GM12878 (cell line): ENCODE data around the gene AP3S1. TPM values are rescaled to one million over a fixed set of nuclear protein-coding genes. Genes with fewer than 3 reads are reported as not detected.
"Not testable (repeated sequence)": the region's sequence is repeated elsewhere in the genome, so short reads cannot be mapped to it uniquely, and the experiment has no call there.

Experiments
- ATAC-seq: fragments of 200-7000 bp; cut with Tn5 transposase; 3 replicates; pipeline ENCODE4 v1.9.1; 2020; ENCODE audit warnings: mild to moderate bottlenecking, moderate library complexity
- BruUV-seq: library from RNA; stranded (reverse); fragments of 400-500 nt; replicated peaks from 2 replicates; lab custom pipeline; 2021; lab: Mats Ljungman, UMichigan
- CTCF ChIA-PET: fragments of 300-600 bp; sonication (Branson Sonifier 250); formaldehyde crosslinking; extraction: SDS; loops from one replicate; lab custom pipeline; 2021; ENCODE audit warnings: inconsistent platforms; lab: Yijun Ruan, JAX
- POLR2A ChIA-PET: fragments of 350-600 bp; formaldehyde crosslinking; extraction: SDS; loops from one replicate; lab custom pipeline; 2021; ENCODE audit warnings: inconsistent platforms; lab: Charles Lee
- RAD21 ChIA-PET: fragments of 300-600 bp; sonication (Branson Sonifier 250); formaldehyde crosslinking; loops from one replicate; lab custom pipeline; 2023; ENCODE audit warnings: antibody characterized with exemption; ENCODE audit not compliant: unreplicated experiment; lab: Charles Lee
- SMC1A ChIA-PET: fragments of 300-600 bp; sonication (Branson Sonifier 250); formaldehyde crosslinking; loops from one replicate; lab custom pipeline; 2023; ENCODE audit not compliant: unreplicated experiment, uncharacterized antibody; lab: Charles Lee
- DNase-seq: peaks from one replicate; pipeline ENCODE4 v3.0.0-alpha.2; 2011; ENCODE audit warnings: low read depth, low spot score
- FAIRE-seq: peaks from 3 replicates; lab custom pipeline; 2011; peaks lifted over from hg19 to GRCh38; lab: Jason Lieb, UNC
- H2AFZ ChIP-seq: 2 replicates; pipeline ENCODE4 v1.6.0; 2011; ENCODE audit warnings: low read depth, low read length, control low read depth; ENCODE audit not compliant: control insufficient read depth
- H3K27ac ChIP-seq: 2 replicates; pipeline ENCODE4 v1.5.1; 2011; ENCODE audit warnings: control low read depth; ENCODE audit not compliant: control insufficient read depth, insufficient read depth
- H3K27me3 ChIP-seq, 2 experiments: replicated peaks in 1 of 2; 2 replicates each; pipeline versions ENCODE4 v1.6.0 to v1.6.1; 2011; ENCODE audit warnings: low read length in 1 of 2; ENCODE audit not compliant: control insufficient read depth in 2 of 2, insufficient read depth in 2 of 2
- H3K36me3 ChIP-seq, 2 experiments: 2 replicates each; pipeline ENCODE4 v1.5.1; 2011; ENCODE audit warnings: low read length in 1 of 2; ENCODE audit not compliant: control insufficient read depth in 2 of 2, insufficient read depth in 2 of 2
- H3K4me1 ChIP-seq: 2 replicates; pipeline ENCODE4 v1.6.1; 2011; ENCODE audit warnings: mild to moderate bottlenecking, low read length, moderate library complexity, mixed read lengths; ENCODE audit not compliant: control insufficient read depth, insufficient read depth
- H3K4me2 ChIP-seq: 2 replicates; pipeline ENCODE4 v1.6.0; 2011; ENCODE audit warnings: control low read depth; ENCODE audit not compliant: control insufficient read depth, insufficient read depth
- H3K4me3 ChIP-seq: fragments of 200-600 bp; sonication (generic); 2 replicates; pipeline ENCODE4 v1.5.1; 2016
- H3K79me2 ChIP-seq: 2 replicates; pipeline ENCODE4 v1.6.0; 2011; ENCODE audit warnings: low read length; ENCODE audit not compliant: control insufficient read depth, insufficient read depth
- H3K9ac ChIP-seq: 2 replicates; pipeline ENCODE4 v1.8.0; 2011; ENCODE audit warnings: low read length, control low read depth, mixed read lengths; ENCODE audit not compliant: control insufficient read depth, insufficient read depth
- H3K9me3 ChIP-seq: replicated peaks from 3 replicates; pipeline ENCODE4 v1.5.1; 2011; ENCODE audit warnings: mild to moderate bottlenecking, low read length; ENCODE audit not compliant: control insufficient read depth, insufficient read depth
- H4K20me1 ChIP-seq: 2 replicates; pipeline ENCODE4 v1.6.0; 2011; ENCODE audit not compliant: control insufficient read depth, insufficient read depth
- ASH2L ChIP-seq: fragments of 300-600, 200-600 bp; sonication (generic); IDR thresholded peaks from 2 replicates; pipeline ENCODE4 v1.6.1; 2017; ENCODE audit warnings: low read depth, mild to moderate bottlenecking, borderline replicate concordance
- DPF2 ChIP-seq: fragments of 450-650 bp; IDR thresholded peaks from 2 replicates; pipeline ENCODE4 v1.6.1; 2017; ENCODE audit warnings: mild to moderate bottlenecking
- EP300 ChIP-seq, 2 experiments: fragments of 150-350 bp in 1 of 2; IDR thresholded peaks; 2 replicates each; pipeline ENCODE4 v1.6.1; 2011 to 2012; ENCODE audit warnings: low read depth in 2 of 2, low read length in 2 of 2, borderline replicate concordance in 1 of 2, improper control_type of control experiment in 1 of 2, inconsistent platforms in 1 of 2; ENCODE audit not compliant: control insufficient read depth in 1 of 2
- ESRRA ChIP-seq: IDR thresholded peaks from 2 replicates; pipeline ENCODE4 v1.6.1; 2012; ENCODE audit warnings: mild to moderate bottlenecking, low read length, improper control_type of control experiment
- FOXM1 ChIP-seq: IDR thresholded peaks from 2 replicates; pipeline ENCODE4 v1.6.1; 2012; ENCODE audit warnings: low read depth, mild to moderate bottlenecking, inconsistent platforms, low read length, moderate library complexity
- GATAD2B ChIP-seq: fragments of 450-650 bp; conservative IDR thresholded peaks from 2 replicates; pipeline ENCODE4 v1.6.1; 2017; ENCODE audit warnings: low read depth, mild to moderate bottlenecking, moderate library complexity
- PML ChIP-seq: IDR thresholded peaks from 2 replicates; pipeline ENCODE4 v1.6.1; 2012; ENCODE audit warnings: low read length, inconsistent platforms
- POLR2A ChIP-seq: IDR thresholded peaks from 2 replicates; pipeline ENCODE4 v1.6.1; 2011; ENCODE audit warnings: low read depth, mild to moderate bottlenecking, low read length
- RB1 ChIP-seq: fragments of 450-650 bp; formaldehyde crosslinking; IDR thresholded peaks from 2 replicates; pipeline ENCODE4 v1.6.1; 2017; ENCODE audit warnings: mild to moderate bottlenecking, borderline replicate concordance
- SMC3 ChIP-seq: IDR thresholded peaks from 2 replicates; pipeline ENCODE4 v1.6.1; 2011; ENCODE audit warnings: low read length, improper control_type of control experiment, borderline replicate concordance
- SP1 ChIP-seq: IDR thresholded peaks from one replicate; pipeline ENCODE4 v1.6.1; 2011; ENCODE audit warnings: low read depth, low read length
- SREBF1 ChIP-seq: IDR thresholded peaks from 2 replicates; pipeline ENCODE4 v1.6.1; 2012; ENCODE audit warnings: mild to moderate bottlenecking, low read length
- SREBF2 ChIP-seq: IDR thresholded peaks from 2 replicates; pipeline ENCODE4 v1.6.1; 2012; ENCODE audit warnings: mild to moderate bottlenecking, low read length
- SUPT20H ChIP-seq: IDR thresholded peaks from 2 replicates; pipeline ENCODE4 v1.6.1; 2011; ENCODE audit warnings: low read depth, mild to moderate bottlenecking, low read length, moderate library complexity, borderline replicate concordance; ENCODE audit not compliant: control insufficient read depth
- TCF3 ChIP-seq: IDR thresholded peaks from 2 replicates; pipeline ENCODE4 v1.6.1; 2012; ENCODE audit warnings: low read depth, mild to moderate bottlenecking, low read length, borderline replicate concordance; ENCODE audit not compliant: insufficient read depth
- ZBED1 ChIP-seq: IDR thresholded peaks from 2 replicates; pipeline ENCODE4 v1.6.1; 2016; ENCODE audit warnings: borderline replicate concordance
- ZNF274 ChIP-seq: IDR thresholded peaks from one replicate; pipeline ENCODE4 v1.8.0; 2011; ENCODE audit not compliant: insufficient read length, insufficient read depth
- ZZZ3 ChIP-seq: IDR thresholded peaks from 2 replicates; pipeline ENCODE4 v1.6.1; 2011; ENCODE audit warnings: low read depth; ENCODE audit not compliant: control insufficient read depth, insufficient read length
- WGBS: methylation state at CpG from one replicate; pipeline ENCODE4 v1.1.6; 2016; ENCODE audit warnings: low lambda C conversion rate; ENCODE audit not compliant: insufficient replicate concordance, insufficient coverage; ENCODE audit errors: missing lambda C conversion rate; 5-methylcytosine and 5-hydroxymethylcytosine counted together
- in situ Hi-C: fragments of 300-500 bp; cut with MboI; formaldehyde crosslinking; loops from 9 replicates; pipeline ENCODE4 v1.14.3; 2018; ENCODE audit warnings: mixed read lengths
- intact Hi-C: fragments of 100-400 bp; cut with micrococcal nuclease; formaldehyde crosslinking; loops from one replicate; pipeline ENCODE4 v1.14.2; 2022; ENCODE audit not compliant: unreplicated experiment
- polyA plus RNA-seq, 11 experiments: library from polyadenylated mRNA; depleted of rRNA in 4 of 11; unstranded in 6 of 11; stranded (reverse) in 5 of 11; fragments of >200 nt; fragmentation: Nextera tagmentation in 4 of 11; fragmentation: Illumina TruSeq in 1 of 11; extraction: Ambion mirVana in 4 of 11; extraction: Trizol in 1 of 11; gene quantifications; 1 replicate in 1 of 11; 2 replicates in 10 of 11; pipeline versions ENCODE4 v1.2.1 to v1.2.3, GENCODE V29; 2011 to 2016; ENCODE audit warnings: inconsistent platforms in 2 of 11, missing spikeins in 2 of 11, low read depth in 1 of 11
- total RNA-seq, 4 experiments: library from RNA; depleted of rRNA in 3 of 4; stranded (reverse); fragments of >200 nt in 3 of 4; fragmentation: Illumina TruSeq in 1 of 4; extraction: Trizol in 1 of 4; gene quantifications; 2 replicates each; pipeline versions ENCODE4 v1.2.1 to v1.2.3, GENCODE V29; 2013 to 2021
- TF ChIP-seq, protein P1 (sequence below): fragments of 450-650 bp; IDR thresholded peaks from 2 replicates; pipeline ENCODE4 v1.6.1; 2017; ENCODE audit warnings: borderline replicate concordance
- TF ChIP-seq, protein P2 (sequence below): fragments of 450-650 bp; IDR thresholded peaks from 2 replicates; pipeline ENCODE4 v1.6.1; 2014; ENCODE audit warnings: mild to moderate bottlenecking

Gene AP3S1
- total and polyA plus RNA-seq, 10 of the 15 experiments (the other 5 are each of a cell fraction or from before 2014, with no cell fraction given): 36.4 to 137 (median 67.5) TPM

DNA sequence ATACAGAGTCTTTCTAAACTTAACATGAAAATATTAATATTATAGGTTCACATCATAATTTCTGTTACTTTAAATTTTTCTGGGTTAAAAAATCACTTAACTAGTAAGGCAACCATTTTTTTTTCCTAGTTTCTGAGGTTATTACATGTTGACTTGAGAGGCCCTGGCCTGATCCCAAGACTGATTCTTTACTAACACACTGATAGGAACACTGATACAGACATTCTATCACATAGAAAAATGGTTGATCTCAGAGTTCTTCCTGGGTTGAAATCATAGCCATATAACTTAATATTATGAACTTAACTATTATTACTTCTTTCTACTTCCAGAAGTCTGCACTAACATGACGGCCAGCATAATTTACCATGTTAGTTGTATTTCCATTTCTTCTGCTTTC is 43.0 kb downstream of the AP3S1 start:
- no peaks in the 10 kb centered on the region; the same call in 2 of the 3 replicates for H3K9me3 ChIP-seq
- no peak overlapping the region for H3K27ac ChIP-seq
- SMC1A ChIA-PET: interaction anchor here (0.8 kb wide), 1 partner anchor 12 kb away, joined by 3 read pairs; no protein-coding TSS in a partner anchor
- DNase-seq: no peak
- no peak overlapping the region for H3K4me2 ChIP-seq
- in situ Hi-C loops: no loop called here
- no peak for ATAC-seq
- TF ChIP-seq PML (no peak), GATAD2B (no peak), SUPT20H (no peak), RB1 (no peak), ZZZ3 (no peak), FOXM1 (no peak), ESRRA (no peak), POLR2A (no peak), TCF3 (no peak), SREBF2 (no peak), DPF2 (no peak), SP1 (no peak), SREBF1 (no peak), SMC3 (no peak), ZBED1 (no peak), ZNF274 (no peak), ASH2L (no peak), EP300 (IDR thresholded peaks at IDR 0.05; ENCODE audit: borderline replicate concordance in 1 of 2, control insufficient read depth in 1 of 2, low read depth in 2 of 2, low read length in 2 of 2) (no peak)
- TF ChIP-seq, protein P1, sequence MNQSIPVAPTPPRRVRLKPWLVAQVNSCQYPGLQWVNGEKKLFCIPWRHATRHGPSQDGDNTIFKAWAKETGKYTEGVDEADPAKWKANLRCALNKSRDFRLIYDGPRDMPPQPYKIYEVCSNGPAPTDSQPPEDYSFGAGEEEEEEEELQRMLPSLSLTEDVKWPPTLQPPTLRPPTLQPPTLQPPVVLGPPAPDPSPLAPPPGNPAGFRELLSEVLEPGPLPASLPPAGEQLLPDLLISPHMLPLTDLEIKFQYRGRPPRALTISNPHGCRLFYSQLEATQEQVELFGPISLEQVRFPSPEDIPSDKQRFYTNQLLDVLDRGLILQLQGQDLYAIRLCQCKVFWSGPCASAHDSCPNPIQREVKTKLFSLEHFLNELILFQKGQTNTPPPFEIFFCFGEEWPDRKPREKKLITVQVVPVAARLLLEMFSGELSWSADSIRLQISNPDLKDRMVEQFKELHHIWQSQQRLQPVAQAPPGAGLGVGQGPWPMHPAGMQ: no peak
- TF ChIP-seq, protein P2, sequence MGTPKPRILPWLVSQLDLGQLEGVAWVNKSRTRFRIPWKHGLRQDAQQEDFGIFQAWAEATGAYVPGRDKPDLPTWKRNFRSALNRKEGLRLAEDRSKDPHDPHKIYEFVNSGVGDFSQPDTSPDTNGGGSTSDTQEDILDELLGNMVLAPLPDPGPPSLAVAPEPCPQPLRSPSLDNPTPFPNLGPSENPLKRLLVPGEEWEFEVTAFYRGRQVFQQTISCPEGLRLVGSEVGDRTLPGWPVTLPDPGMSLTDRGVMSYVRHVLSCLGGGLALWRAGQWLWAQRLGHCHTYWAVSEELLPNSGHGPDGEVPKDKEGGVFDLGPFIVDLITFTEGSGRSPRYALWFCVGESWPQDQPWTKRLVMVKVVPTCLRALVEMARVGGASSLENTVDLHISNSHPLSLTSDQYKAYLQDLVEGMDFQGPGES: no peak
- no peaks in the 10 kb centered on the region; the same call in 1 of the 2 replicates for H3K79me2 ChIP-seq
- H3K27me3 ChIP-seq: no peaks in the 10 kb centered on the region
- H3K4me1 ChIP-seq: no peaks in the 10 kb centered on the region
- H3K4me3 ChIP-seq: no peak overlapping the region
- CTCF ChIA-PET: no interaction called here
- POLR2A ChIA-PET: no interaction called here
- WGBS: 100% methylated on average over 1 of the region's 1 CpG
- RAD21 ChIA-PET: no interaction called here
- no peaks in the 10 kb centered on the region for H4K20me1 ChIP-seq
- no peak overlapping the region for H2AFZ ChIP-seq
- intact Hi-C loops: no loop called here
- FAIRE-seq: no peak
- H3K9ac ChIP-seq: no peak overlapping the region
- H3K36me3 ChIP-seq: no peaks in the 10 kb centered on the region; a peak in 1 of 4 replicates
- BruUV-seq: no TSS peak

GRCh38 chr5:115885208-115885607 is 43.5 kb downstream of the AP3S1 start:
- SMC1A ChIA-PET, H3K79me2 ChIP-seq, BruUV-seq, POLR2A ChIA-PET, H3K36me3 ChIP-seq, DNase-seq, H3K9ac ChIP-seq, in situ Hi-C loops, H3K4me2 ChIP-seq, H3K4me1 ChIP-seq, H3K9me3 ChIP-seq, H3K4me3 ChIP-seq, CTCF ChIA-PET, H4K20me1 ChIP-seq, ATAC-seq, FAIRE-seq, H2AFZ ChIP-seq, H3K27ac ChIP-seq, intact Hi-C loops, H3K27me3 ChIP-seq: not testable (repeated sequence)
- RAD21 ChIA-PET: interaction anchor here (1.0 kb wide), 1 partner anchor 183 kb away, joined by 3 read pairs; no protein-coding TSS in a partner anchor
- WGBS: 79% methylated on average over 3 of the region's 3 CpGs
